ENCODE results near the gene SORCS2.

- TF ChIP-seq GATA2 (IDR thresholded peaks at IDR 0.05; ENCODE audit: low read depth, low read length) (no peak), GATA3 (IDR thresholded peaks at IDR 0.05; ENCODE audit: low read depth, low read length) (no peak)
Observed at GRCh38 chr4:7665321-7665720, 473.0 kb downstream of the SORCS2 start.

Measured in SH-SY5Y (cell line).